Vagina (tissue), 2 donors: ENCODE data around the gene AMZ1.

ENCODE experiments used
- CTCF ChIP-seq, 3 experiments: fragments of 450-650 bp in 2 of 3; fragments of 200-600 bp in 1 of 3; sonication (generic) in 1 of 3; IDR thresholded peaks; one replicate each; pipeline ENCODE4 v1.5.1; 2017 to 2019; ENCODE audit warnings: antibody characterized with exemption in 3 of 3, mild to moderate bottlenecking in 2 of 3, moderate library complexity in 2 of 3
- POLR2A ChIP-seq, 2 donors: fragments of 450-650 bp; IDR thresholded peaks; one replicate each; pipeline ENCODE4 v1.6.1; 2017; ENCODE audit warnings: antibody characterized with exemption in 2 of 2, mild to moderate bottlenecking in 2 of 2, moderate library complexity in 2 of 2
- POLR2AphosphoS5 ChIP-seq, 2 donors: sonication (generic); formaldehyde crosslinking; IDR thresholded peaks; one replicate each; pipeline ENCODE4 v1.9.0; 2017; ENCODE audit warnings: antibody characterized with exemption in 2 of 2, mild to moderate bottlenecking in 2 of 2, low read depth in 1 of 2; ENCODE audit not compliant: insufficient read depth in 1 of 2

GRCh38 chr7:2649139-2649838 lies 38.7 kb upstream of the AMZ1 start:
- no peak for TF ChIP-seq CTCF (IDR thresholded peaks at IDR 0.05)
- no peak for TF ChIP-seq POLR2AphosphoS5 (IDR thresholded peaks at IDR 0.05; ENCODE audit: insufficient read depth in 1 of 2, low read depth in 1 of 2)
- no peak for TF ChIP-seq POLR2A (IDR thresholded peaks at IDR 0.05)
